ENCODE measurements around the gene SLCO2B1.

Gene SLCO2B1

DNA sequence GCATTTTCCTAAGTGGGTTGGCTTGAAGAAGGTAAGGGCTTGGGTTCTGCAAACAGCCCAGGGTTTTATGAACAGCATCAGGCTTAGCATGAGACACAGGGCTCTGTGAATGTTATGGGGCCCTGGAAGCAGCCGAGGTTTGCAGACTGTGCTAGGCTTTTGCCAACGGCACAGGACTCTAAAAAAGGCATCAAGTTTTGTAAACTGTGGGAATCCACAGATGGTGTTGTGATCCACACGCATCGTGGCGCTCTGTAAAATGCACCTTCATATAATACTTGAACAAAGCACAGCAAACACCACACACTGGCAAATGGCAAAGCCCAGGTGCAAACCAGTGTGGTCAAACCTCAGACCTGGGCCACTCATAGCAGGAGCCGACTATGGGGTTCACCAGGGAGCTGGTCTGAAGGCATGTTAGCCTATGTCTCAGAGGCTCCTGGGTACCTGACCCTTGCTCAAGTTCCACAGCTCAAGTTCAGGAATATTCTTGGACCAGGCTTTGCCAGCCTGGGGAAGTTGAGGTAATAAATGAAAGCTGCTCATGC lies 2.4 kb upstream of the SLCO2B1 start:
- H3K4me3 ChIP-seq (ENCODE audit: low read depth, low read length): no peak overlapping the region
- TF ChIP-seq, protein P1, sequence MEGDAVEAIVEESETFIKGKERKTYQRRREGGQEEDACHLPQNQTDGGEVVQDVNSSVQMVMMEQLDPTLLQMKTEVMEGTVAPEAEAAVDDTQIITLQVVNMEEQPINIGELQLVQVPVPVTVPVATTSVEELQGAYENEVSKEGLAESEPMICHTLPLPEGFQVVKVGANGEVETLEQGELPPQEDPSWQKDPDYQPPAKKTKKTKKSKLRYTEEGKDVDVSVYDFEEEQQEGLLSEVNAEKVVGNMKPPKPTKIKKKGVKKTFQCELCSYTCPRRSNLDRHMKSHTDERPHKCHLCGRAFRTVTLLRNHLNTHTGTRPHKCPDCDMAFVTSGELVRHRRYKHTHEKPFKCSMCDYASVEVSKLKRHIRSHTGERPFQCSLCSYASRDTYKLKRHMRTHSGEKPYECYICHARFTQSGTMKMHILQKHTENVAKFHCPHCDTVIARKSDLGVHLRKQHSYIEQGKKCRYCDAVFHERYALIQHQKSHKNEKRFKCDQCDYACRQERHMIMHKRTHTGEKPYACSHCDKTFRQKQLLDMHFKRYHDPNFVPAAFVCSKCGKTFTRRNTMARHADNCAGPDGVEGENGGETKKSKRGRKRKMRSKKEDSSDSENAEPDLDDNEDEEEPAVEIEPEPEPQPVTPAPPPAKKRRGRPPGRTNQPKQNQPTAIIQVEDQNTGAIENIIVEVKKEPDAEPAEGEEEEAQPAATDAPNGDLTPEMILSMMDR (IDR thresholded peaks at IDR 0.05; ENCODE audit: low read depth, low read length, missing control alignments): no peak
- DNase-seq (ENCODE audit: low read depth): no peak

DNA sequence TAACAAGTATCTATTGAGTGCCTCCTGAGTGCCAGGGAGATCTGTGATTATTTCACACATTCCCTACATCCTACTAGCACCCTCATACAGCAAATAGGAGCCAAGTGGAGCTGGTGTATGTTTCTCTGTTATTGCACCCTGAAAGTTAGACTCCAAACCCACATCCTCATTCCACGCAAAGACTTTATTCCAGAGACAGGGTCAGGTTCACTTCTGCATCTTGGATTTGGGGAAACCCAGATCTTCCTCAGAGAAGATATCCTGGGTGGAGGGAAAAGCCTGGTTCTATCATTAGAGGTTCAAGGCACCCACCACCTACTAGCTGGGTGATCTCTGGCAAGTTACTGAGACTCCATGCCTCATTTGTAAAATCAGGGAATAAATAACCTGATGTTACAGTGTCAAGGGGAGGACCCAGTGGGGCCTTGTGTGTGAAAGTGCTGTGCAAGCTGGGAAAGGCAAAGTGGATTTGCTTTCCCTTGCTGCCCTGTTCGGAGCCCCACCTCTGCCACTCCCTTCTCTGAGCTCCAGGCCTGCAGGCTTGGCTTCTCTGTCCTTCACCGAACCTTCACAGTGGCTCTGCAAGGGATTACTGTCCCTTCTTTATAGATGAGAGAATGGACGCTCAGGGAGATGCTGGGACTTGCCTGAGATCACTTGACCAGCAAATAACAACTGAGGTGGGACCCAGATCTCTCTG lies 991 bp upstream of the SLCO2B1 start:
- TF ChIP-seq, protein P1 (IDR thresholded peaks at IDR 0.05; ENCODE audit: low read depth, low read length, missing control alignments): no peak
- no peak for DNase-seq (ENCODE audit: low read depth)
- no peak overlapping the region for H3K4me3 ChIP-seq (ENCODE audit: low read depth, low read length)

DNA sequence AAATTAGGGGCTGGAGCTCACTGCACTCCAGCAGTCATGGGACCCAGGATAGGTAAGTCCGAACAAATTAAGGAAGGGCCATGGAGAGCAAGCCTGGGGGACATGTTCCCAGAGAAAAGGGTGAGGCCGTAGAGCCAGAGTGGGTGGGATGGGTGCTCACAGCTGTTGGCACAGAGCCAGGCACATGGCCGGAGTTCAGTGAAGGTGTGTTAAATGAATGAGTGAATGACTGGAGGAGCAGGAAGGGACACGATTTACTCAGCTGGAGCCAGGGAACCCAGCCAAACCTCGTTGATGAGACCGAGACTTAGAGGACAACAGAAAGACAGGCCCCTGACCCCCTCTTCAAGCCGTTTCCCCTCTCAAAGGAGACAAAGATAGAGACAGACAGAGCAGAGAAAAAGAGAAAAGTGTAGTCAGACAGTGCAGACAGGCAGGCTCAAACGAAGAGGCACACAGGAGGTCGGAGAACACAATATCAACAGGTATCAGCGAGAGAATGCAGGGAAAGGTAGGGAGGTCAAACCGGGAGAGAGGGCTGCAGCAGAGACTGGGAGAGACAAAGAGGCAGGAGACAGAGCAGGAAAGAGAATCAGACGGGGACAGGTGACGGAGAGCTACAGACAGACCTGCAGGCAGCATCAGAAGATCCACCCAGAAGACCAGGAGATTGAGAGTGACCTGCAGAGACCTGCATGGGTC lies 590 bp downstream of the SLCO2B1 start:
- TF ChIP-seq, protein P1 (IDR thresholded peaks at IDR 0.05; ENCODE audit: low read depth, low read length, missing control alignments): no peak
- DNase-seq (ENCODE audit: low read depth): no peak
- no peak overlapping the region for H3K4me3 ChIP-seq (ENCODE audit: low read depth, low read length)

DNA sequence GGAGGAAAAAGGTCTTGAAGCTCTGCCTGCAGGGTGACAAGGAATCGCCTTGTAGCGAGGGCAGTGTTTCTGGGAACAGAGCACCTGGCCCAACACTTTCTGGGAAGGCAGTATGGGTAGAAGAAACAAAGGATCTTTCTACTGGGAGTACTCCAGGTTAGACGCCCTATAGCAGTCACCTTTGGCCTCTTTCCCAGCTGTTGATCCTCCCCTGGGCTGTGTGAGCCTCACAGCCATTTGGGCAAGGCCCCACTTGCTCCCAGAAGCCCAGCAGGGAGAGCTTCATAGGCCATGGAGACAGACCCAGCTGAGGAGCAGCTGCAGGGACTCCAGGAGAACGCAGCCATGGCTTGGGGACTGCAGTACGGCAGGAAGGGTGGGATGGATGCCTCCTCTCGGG lies 1.2 kb downstream of the SLCO2B1 start:
- DNase-seq (ENCODE audit: low read depth): no peak

DNA sequence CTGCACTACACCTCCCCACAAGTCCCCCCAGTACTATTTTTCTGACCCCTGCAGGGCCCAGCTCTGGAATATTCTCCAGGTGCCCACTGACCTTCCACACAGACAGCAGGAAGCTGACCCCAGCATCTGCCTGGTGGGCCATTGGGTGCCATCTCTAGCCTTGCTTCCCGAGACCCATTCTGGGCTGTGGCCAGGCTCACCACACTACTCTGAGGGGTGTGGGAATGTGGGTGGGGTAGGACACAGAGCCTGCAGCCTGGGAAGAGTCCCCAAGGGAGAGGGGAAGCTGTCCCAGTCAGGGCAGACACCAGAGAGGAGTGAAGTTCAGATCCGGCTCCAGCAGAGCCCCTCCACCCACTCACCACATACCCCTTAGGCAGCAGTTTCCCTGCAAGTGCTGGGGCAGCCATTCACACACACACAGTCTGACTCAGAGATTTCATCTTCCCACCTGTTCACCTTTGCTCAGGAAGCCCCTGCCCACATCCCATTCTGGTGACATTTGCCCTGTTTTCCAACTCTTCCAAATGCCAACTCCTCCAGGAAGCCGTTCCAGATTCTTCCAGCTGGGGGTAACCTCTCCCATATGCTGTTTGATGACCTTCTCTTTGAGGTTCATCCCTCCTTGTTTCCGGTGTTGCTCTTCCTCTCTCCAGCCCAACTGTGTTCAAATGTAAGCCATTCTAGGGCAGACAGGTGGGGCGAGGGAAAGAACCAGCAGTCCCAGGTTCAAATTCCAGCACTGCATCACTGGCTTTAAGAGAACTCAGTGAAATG lies 1.9 kb downstream of the SLCO2B1 start:
- DNase-seq (ENCODE audit: low read depth): no peak
- no peak overlapping the region for H3K4me3 ChIP-seq (ENCODE audit: low read depth, low read length)
- TF ChIP-seq, protein P1 (IDR thresholded peaks at IDR 0.05; ENCODE audit: low read depth, low read length, missing control alignments): no peak

More for the DNA sequence above, 1.2 kb downstream of the SLCO2B1 start:
- TF ChIP-seq, protein P1 (IDR thresholded peaks at IDR 0.05; ENCODE audit: low read depth, low read length, missing control alignments): no peak
- H3K4me3 ChIP-seq (ENCODE audit: low read depth, low read length): no peak overlapping the region

DNA sequence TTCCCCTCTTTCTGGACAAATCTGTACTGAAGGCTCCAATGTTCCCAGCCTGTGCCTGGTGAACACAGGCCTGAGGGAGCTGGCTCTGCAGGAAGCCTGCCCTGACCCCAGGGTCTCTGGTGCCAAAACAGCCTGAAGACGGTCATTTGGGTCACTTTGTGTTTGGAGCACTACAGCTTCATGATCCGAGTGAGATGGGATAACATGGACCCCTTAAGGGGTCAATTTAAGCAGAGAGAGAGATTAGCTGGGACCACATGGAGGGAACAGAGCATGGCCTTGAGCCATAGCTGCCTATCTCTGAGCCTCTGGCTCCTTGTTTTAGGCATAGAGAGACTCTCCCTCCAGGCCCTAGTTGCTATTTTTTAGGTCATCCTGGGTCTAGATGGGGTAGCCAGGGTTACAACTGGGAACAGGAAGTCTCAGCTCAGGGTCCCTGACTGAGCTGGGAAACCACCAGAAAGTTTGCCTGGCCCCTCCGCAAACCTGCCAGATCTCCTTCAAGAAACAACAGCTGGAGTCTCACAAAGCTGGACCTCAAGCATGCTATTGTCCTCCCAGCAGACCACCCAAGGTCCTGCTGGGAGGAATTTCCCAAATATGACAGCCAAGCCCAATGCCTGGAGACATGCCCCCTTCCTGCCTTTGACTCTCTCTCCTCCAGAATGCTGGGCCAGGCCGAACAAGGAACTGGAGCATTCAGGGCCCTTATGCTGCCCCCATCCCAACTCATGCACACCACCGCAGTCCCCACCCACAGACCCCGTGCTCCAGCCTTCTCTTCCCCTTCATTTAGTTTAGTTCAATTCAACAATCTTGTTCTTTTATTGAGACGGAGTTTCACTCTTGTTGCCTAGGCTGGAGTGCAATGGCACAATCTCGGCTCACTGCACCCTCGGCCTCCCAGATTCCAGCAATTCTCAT lies 4.0 kb downstream of the SLCO2B1 start:
- TF ChIP-seq, protein P1 (IDR thresholded peaks at IDR 0.05; ENCODE audit: low read depth, low read length, missing control alignments): no peak
- no peak overlapping the region for H3K4me3 ChIP-seq (ENCODE audit: low read depth, low read length)

More for the DNA sequence above, 4.0 kb downstream of the SLCO2B1 start:
- DNase-seq (ENCODE audit: low read depth): no peak

All from GM12864 (cell line).